DMS153 treated with DMSO at 0.1 percent for 48 hours (cell line): ENCODE data around the gene CLK3.

Experiments used
- DNase-seq: peaks from one replicate; lab custom pipeline; 2025; ENCODE audit not compliant: unreplicated experiment; lab: John Stamatoyannopoulos, UW

The CLK3 gene

GRCh38 chr15:74603026-74603788 is 12.4 kb upstream of the CLK3 start:
- no peak for DNase-seq

- no peak for DNase-seq
Measured at GRCh38 chr15:74603789-74604705, 11.6 kb upstream of the CLK3 start.

GRCh38 chr15:74604983-74605794 is 10.4 kb upstream of the CLK3 start:
- peak; percentile 3 for DNase-seq

GRCh38 chr15:74605795-74606150 is 9.9 kb upstream of the CLK3 start:
- no peak for DNase-seq

DNA sequence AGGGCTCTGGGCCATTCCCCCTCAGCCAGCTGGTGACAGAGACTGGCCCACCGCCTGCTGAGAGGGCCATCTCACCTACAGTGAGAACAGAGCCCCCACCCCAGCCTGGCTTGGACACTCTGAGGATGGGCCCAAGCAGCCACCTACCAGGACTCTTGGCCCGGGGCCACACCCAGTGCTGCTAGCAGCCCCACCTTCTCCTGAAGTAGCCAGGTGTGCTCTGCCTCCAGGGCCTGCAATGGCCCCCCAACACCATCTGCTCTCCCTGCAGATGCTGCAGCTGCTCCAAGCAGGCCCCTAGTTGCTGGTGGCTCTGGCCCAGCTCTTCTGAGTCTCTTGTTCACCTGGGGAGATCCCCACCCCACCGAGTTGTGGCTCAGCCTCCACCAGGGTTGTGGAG is 6.8 kb upstream of the CLK3 start:
- DNase-seq = no peak

DNA sequence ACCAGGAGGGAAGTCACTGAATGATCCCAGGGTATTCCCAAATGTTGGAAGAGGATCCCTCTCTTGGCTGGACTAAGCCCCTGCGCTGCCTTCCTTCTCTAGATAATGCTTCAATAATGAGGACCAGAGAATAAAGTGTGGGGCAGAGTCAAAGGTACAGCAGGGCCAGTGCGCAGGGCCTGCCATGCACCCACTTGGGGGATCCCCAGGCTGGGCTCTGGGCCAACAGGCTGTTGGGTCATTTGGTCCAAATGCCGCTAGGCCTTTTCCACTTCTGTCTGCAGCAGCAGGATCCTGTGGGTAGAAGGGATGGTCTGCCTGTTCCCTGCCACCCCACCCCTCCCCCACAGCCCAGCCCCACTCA is 5.7 kb upstream of the CLK3 start:
- DNase-seq = no peak

DNA sequence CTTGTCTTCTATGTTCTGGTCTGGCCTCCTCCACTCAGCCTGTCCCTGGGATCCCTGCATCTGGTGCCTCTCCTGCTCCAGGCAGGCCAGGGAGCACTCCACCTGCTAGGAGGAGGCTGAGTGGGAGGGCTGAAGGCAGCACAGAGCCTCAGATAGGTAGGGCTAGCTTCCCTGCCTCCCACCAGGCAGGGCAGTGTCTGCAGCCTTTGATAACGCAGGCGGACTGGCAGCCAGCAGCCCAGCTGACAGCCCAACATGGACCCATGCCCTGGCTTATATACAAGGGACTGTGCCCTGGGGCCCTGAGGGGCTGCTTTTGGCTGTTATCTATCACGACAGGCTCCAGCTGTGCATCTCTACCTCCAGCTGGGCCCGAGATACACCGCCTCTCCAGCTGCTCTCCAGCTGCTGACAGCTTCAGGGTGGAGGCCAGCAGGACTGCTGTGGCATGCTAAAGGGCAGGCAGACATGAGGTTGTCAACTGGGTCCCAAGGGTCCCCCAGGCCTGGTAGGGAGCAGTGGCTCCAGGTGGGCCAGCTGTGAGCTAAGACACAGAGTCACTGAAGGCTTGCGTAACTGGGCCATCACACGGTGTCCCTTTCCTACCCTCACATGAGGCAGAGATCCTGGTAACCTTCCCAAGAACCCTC is 5.2 kb upstream of the CLK3 start:
- DNase-seq = no peak

- no peak for DNase-seq
Measured at GRCh38 chr15:74611341-74611740, 4.3 kb upstream of the CLK3 start.

- DNase-seq = no peak
Measured at GRCh38 chr15:74611834-74612233, 3.8 kb upstream of the CLK3 start.

- no peak for DNase-seq
Measured at GRCh38 chr15:74612677-74613076, 3.0 kb upstream of the CLK3 start.

DNA sequence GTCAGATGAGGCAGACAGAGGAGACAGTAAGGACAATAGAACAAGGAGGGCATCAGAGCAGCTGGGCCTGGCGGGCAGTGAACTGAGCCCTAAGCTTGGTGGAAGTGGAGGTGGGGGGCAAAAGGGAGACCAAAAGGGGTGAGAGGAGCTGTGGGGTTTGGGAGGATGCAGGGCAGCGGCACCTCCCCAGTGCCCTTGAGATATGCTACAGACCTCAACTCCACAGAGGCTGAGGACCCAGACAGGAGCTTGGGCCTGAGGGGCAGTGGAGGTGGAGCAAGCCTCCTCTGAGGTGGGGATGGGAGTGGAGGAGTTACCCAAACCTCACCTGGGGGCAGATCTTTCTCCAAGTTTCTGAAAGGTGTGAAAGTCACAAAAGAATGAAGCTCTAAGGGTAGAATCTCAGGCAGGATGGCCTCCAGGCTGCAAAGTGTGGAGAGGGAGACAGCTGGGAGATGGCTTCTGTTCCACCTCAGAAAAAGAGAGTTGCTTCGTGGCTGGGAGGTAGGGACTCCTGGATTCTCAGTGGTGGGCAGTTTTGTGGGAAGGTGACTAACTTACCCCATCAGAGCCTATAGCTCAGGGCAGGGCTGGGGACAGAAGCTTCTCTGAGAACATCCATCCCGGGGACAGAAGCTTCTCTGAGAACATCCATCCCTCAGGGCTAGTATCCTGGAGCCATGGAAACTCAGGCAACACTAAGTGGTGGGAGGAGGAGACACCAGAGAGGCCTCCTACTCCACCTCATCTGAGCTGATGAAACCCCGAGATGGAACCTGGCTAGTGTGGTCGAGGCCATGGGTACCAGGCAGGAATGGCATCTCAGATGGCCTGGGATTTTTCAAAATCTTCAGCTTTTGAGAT is 2.3 kb upstream of the CLK3 start:
- DNase-seq = no peak

DNA sequence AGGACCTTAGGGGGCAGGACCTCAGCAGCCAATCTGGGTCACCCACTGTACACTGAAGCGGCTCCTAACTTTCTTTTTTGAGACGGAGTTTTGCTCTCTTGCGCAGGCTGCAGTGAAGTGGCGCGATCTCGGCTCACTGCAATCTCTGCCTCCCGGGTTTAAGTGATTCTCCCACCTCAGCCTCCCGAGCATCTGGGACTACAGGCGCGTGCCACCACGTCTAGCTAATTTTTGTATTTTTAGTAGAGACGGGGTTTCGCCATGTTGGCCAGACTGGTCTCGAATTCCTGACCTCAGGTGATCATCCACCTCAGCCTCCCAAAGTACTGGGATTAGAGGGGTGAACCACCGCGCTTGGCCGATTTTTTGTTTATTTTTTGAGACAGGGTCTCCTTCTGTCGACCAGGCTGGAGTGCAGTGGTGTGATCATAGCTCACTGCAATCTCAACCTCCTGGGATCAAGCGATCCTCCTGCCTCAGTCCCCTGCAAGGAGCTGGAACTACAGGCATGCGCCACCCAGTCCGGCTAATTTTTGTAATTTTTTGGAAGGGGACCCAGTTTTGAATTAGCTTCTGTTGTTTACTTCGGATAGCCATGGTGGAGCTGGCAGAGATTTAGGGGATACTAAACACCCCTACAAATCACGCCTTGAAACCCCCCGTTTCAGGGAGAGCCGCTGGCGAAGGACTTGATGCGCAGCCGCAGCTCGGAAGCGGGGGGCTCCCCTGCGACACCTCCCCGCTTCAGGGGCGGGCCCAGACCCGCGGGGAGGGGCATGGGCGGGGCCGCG is 1.5 kb upstream of the CLK3 start:
- DNase-seq = no peak

DNA sequence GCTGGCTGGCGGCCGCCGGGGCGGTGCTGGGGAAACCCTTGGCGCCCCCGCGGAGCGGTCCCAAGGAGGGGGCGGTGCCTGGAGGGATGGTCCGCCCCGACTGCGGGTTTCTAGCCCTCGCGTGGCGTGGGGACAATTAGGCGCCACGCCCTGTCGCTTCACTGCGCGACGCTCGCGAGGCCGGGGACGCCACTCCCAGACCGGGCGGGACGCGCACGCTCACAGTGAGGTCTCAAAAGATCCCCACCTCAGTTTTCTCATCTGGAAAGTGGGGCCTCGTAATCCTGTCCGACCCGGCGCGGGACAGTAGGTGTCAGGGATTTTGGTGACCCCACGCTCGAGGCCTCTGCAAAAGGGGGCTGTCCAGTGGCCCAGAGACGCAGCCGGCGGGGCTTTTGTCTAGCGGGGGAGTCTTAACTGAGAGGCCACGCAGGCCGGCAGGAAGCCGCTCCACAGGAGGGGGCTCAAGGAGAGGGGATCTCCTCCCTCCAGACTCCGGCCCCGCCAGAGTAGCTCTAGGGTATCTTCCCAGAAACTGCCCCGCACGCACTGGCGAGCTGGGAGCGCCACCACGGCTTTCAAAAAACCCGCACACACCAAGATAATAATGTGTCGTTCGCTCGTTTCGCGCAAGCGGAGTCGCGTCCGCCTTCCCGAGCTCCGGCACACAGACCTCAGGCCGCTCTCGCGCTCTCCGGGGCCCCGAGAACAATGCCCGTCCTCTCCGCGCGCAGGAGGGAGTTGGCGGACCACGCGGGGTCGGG is 710 bp upstream of the CLK3 start:
- no peak for DNase-seq

DNA sequence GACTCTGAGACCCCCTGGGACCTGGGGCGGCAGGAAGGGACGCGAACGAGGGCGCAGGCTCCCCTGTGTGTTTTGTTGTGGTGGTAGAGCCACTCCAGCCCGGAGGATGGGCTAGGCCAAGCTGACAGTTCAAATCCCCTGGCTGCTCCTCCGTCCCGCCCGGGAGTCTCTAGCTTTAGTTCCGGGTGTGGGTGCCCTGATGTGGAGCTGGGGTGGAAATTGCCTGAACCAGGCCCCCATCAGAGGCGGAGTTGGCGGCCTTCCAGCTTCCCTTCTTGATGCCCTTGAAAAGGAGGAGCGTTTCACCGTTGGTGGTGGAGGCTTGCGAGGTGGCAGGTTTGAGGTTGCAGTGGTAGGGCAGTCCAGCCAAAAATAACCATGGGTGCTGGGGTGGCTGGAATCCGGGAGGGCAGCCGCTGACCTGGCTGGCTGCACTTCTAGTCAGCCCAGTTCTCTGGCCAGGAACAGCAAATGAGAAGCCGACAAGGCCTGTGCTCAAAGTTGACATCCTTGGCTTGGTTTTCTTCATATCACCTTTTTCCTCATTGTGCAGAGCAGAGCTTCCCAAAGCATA is 817 bp downstream of the CLK3 start:
- DNase-seq = no peak

DNA sequence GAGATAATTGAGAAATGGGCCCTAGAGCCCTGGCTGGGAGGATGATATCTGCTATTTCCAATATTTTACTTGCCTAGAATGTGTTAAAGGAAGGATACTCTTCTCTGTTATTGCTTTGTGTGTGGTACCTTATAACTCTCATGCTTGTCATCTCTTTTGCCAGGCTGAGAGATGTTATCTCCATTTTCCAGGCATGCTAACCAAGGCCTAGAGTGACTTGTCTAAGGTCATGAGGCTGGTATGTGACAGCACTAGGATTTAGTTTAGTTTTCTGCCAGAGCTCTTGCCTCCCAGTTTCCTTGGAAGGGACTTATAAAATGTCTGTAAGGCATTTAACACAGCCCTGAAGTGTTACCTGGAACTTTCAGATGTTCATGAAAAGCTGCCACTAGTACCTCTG is 1.4 kb downstream of the CLK3 start:
- no peak for DNase-seq

GRCh38 chr15:74618841-74619596 is 3.4 kb downstream of the CLK3 start:
- DNase-seq = no peak

GRCh38 chr15:74619916-74620635 is 4.4 kb downstream of the CLK3 start:
- DNase-seq = no peak
